Measurements from ENCODE around the gene LLPH. TPM values are rescaled to one million over a fixed set of nuclear protein-coding genes. Genes with fewer than 3 reads are reported as not detected.

Gene LLPH
- total RNA-seq, 4 donors from 2014 or later, result 9.5 to 21.4 (median 12.5) TPM

DNA sequence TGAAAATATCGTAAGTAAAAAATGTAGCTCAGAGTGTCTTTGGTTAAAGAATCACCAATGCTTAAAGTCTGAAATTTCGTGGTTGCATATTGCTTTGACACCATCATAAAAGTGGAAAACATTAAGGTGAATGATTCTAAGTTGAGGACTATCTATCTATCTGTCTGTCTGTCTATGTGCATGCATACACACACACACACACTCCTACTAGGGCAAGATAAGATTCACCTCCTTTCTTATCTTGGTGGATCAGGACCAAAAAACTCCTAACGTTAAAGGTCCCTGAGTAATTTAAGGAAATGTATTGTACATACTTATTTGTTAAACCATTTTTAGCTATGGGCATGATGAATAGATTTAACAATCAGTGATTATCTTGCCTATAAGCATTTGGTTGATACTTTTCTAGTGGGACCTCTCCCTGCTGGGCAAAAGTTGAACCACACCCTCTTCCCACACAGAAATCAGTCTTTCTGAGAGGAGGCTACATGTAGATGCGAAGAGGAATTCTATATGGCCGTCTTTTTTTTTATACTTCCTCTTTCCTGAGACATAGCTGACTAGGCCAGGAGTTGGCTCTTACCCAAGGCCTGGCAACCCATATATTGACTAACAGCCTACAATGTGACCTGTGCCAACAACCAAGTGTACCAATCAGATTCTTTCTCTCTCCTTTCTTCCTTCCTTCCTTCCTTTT lies 19.3 kb upstream of the LLPH start:
- Histone ChIP-seq H3K27ac (no peak overlapping the region), H3K9me3 (no peaks in the 10 kb centered on the region), H3K4me3 (no peak overlapping the region), H3K36me3 (peaks cover 0 to 12% of the 10 kb centered on the region in 2 donors), H3K4me1 (peaks cover 0 to 9% of the 10 kb centered on the region in 2 donors), H3K27me3 (no peaks in the 10 kb centered on the region)
- DNase-seq (peak in 1 of 2 donors; percentile 35), ATAC-seq (no peak)
- in situ Hi-C loops (cut with MboI; ENCODE audit: low sequenced_read_pairs in 4 of 4) (loop anchor here in 1 of 4 donors (25.0 kb wide), 2 partner anchors 162 to 262 kb away; partner anchors contain the start of gene HELB), intact Hi-C loops (cut with DNase I; ENCODE audit: low total_unique reads) (loop anchor here (5.0 to 10.0 kb wide), 3 partner anchors 85 to 542 kb away; no protein-coding TSS in a partner anchor)
- no peak for TF ChIP-seq POLR2A (IDR thresholded peaks at IDR 0.05)
- TF ChIP-seq, protein P1, sequence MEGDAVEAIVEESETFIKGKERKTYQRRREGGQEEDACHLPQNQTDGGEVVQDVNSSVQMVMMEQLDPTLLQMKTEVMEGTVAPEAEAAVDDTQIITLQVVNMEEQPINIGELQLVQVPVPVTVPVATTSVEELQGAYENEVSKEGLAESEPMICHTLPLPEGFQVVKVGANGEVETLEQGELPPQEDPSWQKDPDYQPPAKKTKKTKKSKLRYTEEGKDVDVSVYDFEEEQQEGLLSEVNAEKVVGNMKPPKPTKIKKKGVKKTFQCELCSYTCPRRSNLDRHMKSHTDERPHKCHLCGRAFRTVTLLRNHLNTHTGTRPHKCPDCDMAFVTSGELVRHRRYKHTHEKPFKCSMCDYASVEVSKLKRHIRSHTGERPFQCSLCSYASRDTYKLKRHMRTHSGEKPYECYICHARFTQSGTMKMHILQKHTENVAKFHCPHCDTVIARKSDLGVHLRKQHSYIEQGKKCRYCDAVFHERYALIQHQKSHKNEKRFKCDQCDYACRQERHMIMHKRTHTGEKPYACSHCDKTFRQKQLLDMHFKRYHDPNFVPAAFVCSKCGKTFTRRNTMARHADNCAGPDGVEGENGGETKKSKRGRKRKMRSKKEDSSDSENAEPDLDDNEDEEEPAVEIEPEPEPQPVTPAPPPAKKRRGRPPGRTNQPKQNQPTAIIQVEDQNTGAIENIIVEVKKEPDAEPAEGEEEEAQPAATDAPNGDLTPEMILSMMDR (IDR thresholded peaks at IDR 0.05 in 4 of 5, conservative IDR thresholded peaks at IDR 0.05 in 1 of 5), result no peak

GRCh38 chr12:66144791-66145754 lies 14.5 kb upstream of the LLPH start:
- peak; percentile 81 to 90 for ATAC-seq
- in situ Hi-C loops (cut with MboI; ENCODE audit: low sequenced_read_pairs in 4 of 4) (loop anchor here in 1 of 4 donors (25.0 kb wide), 1 partner anchor 267 kb away; no protein-coding TSS in a partner anchor), intact Hi-C loops (cut with DNase I; ENCODE audit: low total_unique reads) (loop anchor here (2.0 to 10.0 kb wide), 3 partner anchors 24 to 547 kb away; partner anchors contain the start of gene TMBIM4)
- H3K4me3 ChIP-seq, result no peak overlapping the region
- peak overlapping the region; percentile 8 to 39 (median 28) for H3K27ac ChIP-seq
- H3K36me3 ChIP-seq, result peaks cover 0 to 38% of the 10 kb centered on the region in 2 donors
- H3K4me1 ChIP-seq, result peaks cover 0 to 25% of the 10 kb centered on the region in 2 donors
- DNase-seq, result peak; percentile 10 to 24
- H3K9me3 ChIP-seq, result peaks cover 0 to 13% (median 0%) of the 10 kb centered on the region in 3 donors
- TF ChIP-seq, protein P1 (IDR thresholded peaks at IDR 0.05 in 4 of 5, conservative IDR thresholded peaks at IDR 0.05 in 1 of 5), result peak; percentile 15 to 54 (median 44)
- no peak for TF ChIP-seq POLR2A (IDR thresholded peaks at IDR 0.05)
- H3K27me3 ChIP-seq, result no peaks in the 10 kb centered on the region

DNA sequence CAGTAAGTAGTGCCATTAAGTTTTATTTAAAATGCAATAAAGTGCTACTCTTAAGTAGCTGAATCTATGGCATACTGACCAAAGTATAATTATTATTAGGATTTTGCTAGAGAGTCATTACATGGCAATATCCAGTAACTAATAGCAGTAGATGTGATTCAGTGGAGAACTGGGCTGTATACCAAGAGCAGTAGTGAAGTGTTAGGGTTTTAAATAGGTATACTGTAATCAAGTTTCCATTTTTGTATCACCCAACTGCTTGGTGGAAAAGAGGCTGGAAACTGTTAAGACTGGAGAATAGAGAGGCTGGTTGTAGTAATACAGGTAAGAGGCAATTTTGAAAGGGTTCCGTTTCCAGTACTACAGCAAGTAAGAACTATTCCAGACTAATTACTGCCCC lies 13.3 kb upstream of the LLPH start:
- H3K27me3 ChIP-seq, result no peaks in the 10 kb centered on the region
- in situ Hi-C loops (cut with MboI; ENCODE audit: low sequenced_read_pairs in 4 of 4) (loop anchor here in 1 of 4 donors (25.0 kb wide), 1 partner anchor 268 kb away; no protein-coding TSS in a partner anchor), intact Hi-C loops (cut with DNase I; ENCODE audit: low total_unique reads) (loop anchor here (2.0 to 10.0 kb wide), 2 partner anchors 25 to 271 kb away; partner anchors contain the start of gene TMBIM4)
- DNase-seq, result no peak
- peaks cover 0 to 25% of the 10 kb centered on the region in 2 donors for H3K4me1 ChIP-seq
- no peak overlapping the region for H3K27ac ChIP-seq
- H3K4me3 ChIP-seq, result no peak overlapping the region
- peaks cover 0 to 46% of the 10 kb centered on the region in 2 donors for H3K36me3 ChIP-seq
- H3K9me3 ChIP-seq, result peaks cover 0 to 13% (median 0%) of the 10 kb centered on the region in 3 donors
- no peak for TF ChIP-seq POLR2A (IDR thresholded peaks at IDR 0.05)
- TF ChIP-seq, protein P1 (IDR thresholded peaks at IDR 0.05 in 4 of 5, conservative IDR thresholded peaks at IDR 0.05 in 1 of 5), result no peak
- ATAC-seq, result no peak

GRCh38 chr12:66142826-66143225 lies 12.3 kb upstream of the LLPH start:
- H3K4me1 ChIP-seq, result peaks cover 0 to 25% of the 10 kb centered on the region in 2 donors
- intact Hi-C loops (cut with DNase I; ENCODE audit: low total_unique reads), result loop anchor here (10.0 kb wide), 1 partner anchor 272 kb away; no protein-coding TSS in a partner anchor
- H3K9me3 ChIP-seq, result peaks cover 0 to 13% (median 0%) of the 10 kb centered on the region in 3 donors
- in situ Hi-C loops (cut with MboI; ENCODE audit: low sequenced_read_pairs in 4 of 4), result loop anchor here in 1 of 4 donors (25.0 kb wide), 1 partner anchor 269 kb away; no protein-coding TSS in a partner anchor
- TF ChIP-seq, protein P1 (IDR thresholded peaks at IDR 0.05 in 4 of 5, conservative IDR thresholded peaks at IDR 0.05 in 1 of 5), result no peak
- no peaks in the 10 kb centered on the region for H3K27me3 ChIP-seq
- no peak for ATAC-seq
- H3K36me3 ChIP-seq, result peaks cover 0 to 51% of the 10 kb centered on the region in 2 donors
- no peak overlapping the region for H3K4me3 ChIP-seq
- H3K27ac ChIP-seq, result no peak overlapping the region
- DNase-seq, result no peak
